NCI-H2227 treated with DMSO at 0.1 percent for 48 hours (cell line): ENCODE data around the gene RELCH.

Experiments used
- DNase-seq: peaks from one replicate; lab custom pipeline; 2025; lab: John Stamatoyannopoulos, UW

The RELCH gene

DNA sequence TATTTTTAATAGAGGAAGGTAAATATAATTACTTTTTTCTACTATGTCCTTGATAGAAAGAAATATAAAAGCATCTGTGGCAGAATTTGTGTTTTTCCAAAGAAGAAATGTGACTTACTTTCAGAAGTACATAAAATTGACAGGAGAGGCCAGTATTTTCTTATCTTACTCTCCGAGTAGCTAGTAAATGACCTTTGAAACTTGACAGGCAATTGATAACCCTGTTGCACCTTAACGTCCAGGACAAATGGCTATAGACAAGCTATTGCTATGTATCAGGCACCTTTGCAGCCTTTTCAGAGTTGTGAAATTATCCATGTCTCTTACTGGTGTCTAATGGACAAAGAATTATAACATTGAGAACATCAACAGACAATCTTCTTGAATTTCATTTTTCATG is 75.0 kb downstream of the RELCH start:
- no peak for DNase-seq

DNA sequence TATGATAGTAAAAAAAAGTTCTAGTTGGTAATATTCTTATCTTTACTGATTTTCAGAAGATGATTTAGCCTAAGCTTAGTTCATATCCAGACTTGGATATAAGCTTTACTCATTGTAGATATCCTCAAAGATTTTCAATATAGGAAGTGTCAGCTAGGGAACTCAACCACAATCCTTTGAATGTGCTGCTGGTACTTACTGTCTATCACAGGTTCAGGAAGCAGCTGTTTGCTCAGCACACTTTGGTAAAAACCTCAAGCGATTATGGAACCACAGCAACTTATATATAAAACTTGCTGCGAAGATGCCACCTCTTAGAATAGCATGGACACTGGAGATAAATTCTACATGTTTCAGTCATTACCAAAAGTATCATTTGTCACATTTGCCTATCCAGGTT is 77.9 kb downstream of the RELCH start:
- DNase-seq: no peak

DNA sequence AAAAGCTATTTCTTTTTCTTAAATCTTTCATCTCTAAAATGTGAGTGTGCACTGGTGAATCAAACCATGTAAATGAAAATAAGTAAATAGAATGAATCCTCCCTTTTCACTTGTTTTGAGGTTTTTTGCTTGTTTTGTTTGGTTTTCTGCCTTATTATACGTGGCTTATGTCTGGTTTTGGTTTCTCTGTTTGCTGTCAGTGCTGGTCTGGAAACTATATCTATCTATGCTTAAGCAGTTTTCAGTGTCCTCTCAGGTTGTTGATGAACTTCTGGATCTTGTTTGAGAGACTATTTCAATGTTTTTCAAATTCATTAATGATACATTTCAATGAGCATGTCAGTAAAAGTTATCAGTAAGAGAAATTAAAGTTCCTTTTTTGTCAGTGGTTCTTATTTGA is 90.0 kb downstream of the RELCH start:
- DNase-seq: no peak

- no peak for DNase-seq
Observed at GRCh38 chr18:62279561-62279960, 92.5 kb downstream of the RELCH start.

DNA sequence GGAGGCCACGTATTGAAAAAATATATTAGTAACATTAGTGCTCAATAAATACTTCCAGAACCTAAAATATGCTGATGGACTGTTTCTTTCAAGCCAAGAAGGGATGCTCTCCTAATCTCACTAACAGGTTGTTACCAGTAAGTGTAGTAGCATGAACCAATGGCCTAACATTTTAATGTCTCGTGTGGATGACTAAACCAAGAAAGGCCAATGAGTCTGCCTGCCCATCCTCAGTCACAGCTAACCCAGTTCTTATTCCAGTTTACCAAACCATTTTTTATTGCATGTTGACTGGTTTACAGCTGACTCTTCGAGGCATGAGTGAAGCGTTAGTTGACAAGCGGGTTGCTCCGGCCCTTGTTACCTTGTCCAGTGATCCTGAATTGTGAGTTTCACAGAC is 93.0 kb downstream of the RELCH start:
- no peak for DNase-seq

GRCh38 chr18:62280786-62281185 is 93.7 kb downstream of the RELCH start:
- DNase-seq: no peak

DNA sequence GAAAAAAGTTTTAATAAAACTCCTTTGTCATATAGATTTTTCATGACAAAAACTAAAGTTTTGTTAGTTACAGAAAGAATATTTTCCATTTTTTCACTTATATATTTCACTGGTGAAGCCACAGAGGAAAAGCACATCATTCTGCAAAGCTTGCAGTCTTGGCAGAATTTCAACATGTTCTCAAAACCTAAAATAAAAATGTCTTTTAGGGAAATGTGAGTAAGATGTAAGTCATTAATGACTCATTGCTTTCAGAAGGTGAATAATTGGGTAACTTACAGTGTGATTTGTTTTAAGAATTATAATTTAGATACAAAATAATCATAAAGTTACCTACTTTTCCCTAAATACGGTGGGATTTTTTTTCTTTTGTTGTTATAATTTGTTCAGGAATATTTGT is 94.6 kb downstream of the RELCH start:
- DNase-seq: no peak

DNA sequence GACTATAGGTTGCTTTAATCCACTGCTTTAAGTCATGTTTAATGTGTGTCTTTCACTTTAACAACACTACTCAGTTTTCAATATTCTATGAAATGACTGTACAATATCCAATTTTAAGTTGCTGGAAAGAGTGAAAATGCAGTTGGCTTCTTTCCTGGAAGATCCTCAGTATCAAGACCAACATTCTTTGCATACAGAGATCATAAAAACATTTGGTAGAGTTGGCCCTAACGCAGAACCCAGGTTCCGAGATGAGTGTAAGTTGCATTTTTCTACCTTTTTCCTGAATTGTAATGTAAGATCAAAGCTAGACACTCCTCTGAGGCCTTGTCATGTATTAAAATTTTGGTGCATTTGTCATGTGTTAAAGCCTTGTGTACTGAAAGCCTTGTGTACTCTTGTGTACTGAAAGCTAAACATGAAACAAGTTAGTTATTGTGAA is 95.2 kb downstream of the RELCH start:
- no peak for DNase-seq

GRCh38 chr18:62284637-62285036 is 97.6 kb downstream of the RELCH start:
- no peak for DNase-seq

DNA sequence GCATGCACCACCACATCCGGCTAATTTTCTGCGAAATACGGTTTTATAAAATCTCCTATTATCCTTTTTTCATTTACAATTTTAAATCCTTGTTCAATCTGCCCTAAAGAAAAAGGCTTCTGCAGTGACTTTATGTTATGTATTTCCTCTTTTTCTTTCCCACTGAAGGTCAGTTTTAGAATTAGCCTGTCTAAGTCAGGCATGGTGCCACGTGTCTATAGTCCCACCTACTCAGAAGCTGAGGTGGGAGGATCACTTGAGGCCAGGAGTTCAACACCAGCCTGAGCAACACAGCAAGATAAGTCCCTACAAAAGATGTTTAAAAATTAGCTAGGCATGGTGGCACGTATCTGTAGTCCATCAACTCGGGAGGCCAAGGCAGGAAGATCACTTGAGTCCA is 98.2 kb downstream of the RELCH start:
- DNase-seq: no peak

DNA sequence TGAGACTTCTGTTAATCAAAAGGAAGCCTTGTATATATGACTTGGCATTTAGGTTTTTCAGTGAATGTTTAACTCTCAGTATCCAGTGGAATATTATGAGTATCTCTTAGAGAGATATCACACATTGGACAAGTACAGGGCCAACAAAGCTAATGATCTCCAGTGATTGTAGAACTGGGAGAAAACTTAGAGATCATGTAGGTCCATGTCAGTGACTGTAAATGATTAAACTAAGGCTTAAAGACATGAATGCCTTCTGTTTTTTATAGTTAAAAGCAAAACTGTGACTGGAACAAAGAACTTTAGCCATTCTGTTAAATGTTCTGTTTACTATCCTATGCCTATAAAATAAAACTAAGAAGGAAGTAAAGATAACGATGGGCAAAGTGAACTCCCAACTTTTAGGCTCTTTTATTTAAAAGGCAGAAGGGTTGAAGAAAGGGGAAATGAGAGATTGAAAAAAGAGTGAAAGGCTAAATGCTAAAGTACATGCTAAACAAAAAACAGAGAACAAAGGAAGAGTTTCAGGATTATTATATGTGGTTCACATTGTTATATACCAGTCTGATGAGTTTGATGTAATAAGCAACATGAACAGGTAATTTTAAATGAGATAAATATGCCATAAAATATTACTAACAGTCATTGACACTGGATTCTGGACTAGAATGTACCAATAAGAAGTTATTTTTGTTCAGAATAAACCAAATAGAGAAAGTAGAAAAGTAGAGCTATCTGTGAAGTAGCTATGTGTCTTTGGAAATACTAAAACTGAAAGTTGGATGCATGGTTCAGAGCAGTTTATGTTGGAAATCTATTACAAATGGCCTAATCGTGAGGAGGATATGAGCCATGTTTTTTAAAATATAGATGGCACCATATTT is 101.0 kb downstream of the RELCH start:
- DNase-seq: no peak

DNA sequence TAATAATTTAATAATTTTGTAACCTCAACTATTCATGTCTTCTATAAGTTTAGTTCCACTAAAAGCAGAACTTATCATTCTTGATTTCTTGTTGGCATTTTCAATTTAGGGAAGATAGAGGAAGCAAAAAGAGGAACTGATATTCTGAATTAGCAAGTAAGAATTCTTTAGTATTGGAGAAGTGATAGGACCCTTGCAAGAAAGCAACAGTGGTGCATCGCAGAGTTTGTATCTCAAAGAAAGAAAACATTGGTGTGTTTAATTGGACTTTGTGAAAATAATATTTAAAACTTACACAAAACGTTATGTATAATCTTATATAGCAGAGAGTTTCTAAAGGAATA is 101.6 kb downstream of the RELCH start:
- DNase-seq: no peak

- DNase-seq: no peak
Observed at GRCh38 chr18:62289047-62289446, 102.0 kb downstream of the RELCH start.

DNA sequence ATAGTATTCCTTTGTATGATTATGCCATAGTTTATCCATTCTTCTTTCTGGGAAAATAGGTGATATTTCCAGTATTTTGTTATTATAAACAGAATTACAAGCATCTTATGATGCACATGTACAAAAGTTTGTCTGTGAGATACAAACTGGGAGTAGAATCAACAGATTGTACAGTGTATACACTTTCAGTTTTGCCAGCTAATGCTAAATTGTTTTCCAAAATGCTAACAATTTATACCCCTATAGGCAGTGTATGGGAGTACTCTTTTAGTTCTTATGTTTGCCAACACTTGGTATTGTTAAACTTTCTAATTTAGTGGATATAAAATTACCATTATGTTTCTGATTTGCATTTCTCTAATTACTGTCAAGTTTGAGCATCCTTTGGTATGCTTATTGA is 107.0 kb downstream of the RELCH start:
- DNase-seq: no peak

DNA sequence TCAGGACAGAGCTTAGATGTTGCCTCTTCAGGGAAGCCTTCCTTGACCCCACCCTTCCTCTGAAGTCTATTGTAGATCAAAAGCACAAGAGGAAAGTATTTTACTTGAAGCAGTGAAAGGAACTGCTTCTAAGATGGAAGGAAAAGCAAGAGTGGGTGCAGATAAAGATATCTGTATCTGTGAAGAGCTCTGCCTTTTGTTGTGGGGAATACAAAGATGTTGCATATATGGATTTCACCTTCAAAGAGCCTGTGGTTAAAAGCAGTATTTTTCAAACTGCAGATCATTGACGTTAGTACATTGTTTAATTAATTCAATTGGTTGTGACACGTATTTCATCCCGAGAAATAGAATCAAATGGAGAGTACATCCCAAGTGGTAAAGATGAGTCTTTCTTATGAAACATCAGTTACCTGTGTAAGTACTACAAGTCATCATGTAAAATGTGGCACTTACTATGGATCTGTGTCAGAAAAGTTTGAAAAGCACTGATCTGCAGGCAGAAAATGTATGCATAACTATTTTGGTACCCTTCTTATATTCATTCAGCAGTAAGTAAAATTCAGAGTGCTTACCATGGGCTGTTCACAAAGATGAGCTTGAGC is 113.4 kb downstream of the RELCH start:
- no peak for DNase-seq

GRCh38 chr18:62301322-62301721 is 114.3 kb downstream of the RELCH start:
- no peak for DNase-seq

DNA sequence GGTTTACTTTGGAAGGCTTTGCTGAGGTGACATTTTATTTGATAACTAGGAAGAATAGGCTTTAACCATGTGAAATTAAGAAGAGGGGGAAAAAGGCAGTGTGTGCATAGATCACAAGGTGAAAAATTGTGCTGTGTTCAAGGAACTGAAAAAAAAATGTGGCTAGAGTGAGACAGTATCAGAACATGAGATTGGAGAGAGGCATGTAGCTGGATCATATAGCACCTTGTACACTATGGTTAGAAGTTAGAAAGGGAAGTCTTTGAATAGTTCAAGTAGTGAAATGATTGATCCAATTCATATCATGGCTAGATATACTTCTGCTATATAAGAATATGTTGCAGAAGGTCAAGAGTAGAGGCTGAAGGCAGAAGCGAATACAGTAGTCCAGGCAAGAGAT is 125.8 kb downstream of the RELCH start:
- no peak for DNase-seq

GRCh38 chr18:62318228-62319180 is 131.4 kb downstream of the RELCH start:
- no peak for DNase-seq

DNA sequence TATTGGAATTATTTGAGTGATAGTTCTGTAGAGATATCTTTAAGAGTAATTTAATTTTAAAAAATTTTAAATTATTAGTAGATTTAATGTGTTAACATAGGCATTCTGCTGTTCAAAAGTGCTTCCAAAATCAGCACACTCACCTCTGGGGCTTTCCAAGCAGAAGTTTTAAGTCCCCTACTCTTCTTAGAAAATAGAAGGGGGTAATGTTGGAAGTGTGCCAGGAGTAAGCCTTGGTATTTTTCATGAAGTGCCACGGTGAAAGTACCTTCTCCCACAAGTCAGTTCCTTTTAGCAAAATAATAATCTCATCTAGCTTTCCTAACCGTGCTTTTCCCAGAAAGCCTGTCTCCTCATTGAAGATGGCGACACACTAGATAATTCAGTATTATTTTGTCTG is 134.1 kb downstream of the RELCH start:
- DNase-seq: no peak

- no peak for DNase-seq
Observed at GRCh38 chr18:62323483-62324180, 136.6 kb downstream of the RELCH start.

DNA sequence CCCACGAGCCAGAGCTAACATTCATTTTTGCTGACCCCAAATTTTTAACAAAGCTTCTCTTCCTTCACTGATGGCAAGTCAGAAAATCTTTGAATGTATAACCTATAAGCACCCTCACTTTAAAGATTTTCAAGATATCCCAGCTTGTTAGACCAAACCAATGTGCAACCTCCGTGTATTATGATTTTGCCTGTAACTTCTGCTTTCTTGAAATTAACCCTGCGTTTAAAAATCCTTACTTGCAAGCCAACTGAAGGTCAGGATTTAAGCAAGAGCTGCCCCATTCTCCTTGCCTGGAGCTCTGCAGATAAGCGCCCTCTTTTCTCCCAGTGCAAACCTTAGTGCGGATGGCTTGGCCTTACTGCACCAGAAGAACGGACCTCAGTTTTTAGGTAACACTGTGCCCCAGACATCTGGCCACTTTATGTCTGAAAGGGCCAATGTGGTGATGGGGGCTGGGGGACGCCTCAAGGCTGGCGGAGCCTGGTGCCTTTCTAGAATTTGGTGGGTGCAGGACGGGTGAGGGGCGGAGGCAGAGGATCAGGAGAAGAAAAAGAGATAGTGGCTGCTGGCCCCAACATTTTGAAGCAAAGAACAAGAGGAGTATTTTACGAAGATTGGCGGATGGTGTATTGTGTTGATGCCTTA is 137.2 kb downstream of the RELCH start:
- DNase-seq: no peak
